Ramos (cell line): ENCODE data around the gene CNPY2.

Source experiments
- in situ Hi-C: fragments of 300-500 bp; cut with MboI; formaldehyde crosslinking; loops from one replicate; pipeline ENCODE4 v1.14.3; 2022; ENCODE audit warnings: low sequenced_read_pairs; ENCODE audit not compliant: unreplicated experiment

Gene CNPY2

GRCh38 chr12:56261503-56262232 is 54.1 kb downstream of the CNPY2 start:
- in situ Hi-C loops: no loop called here

GRCh38 chr12:56260921-56261320 is 54.9 kb downstream of the CNPY2 start:
- in situ Hi-C loops: no loop called here

- in situ Hi-C loops: no loop called here
Measured at GRCh38 chr12:56260380-56260779, 55.4 kb downstream of the CNPY2 start.
